AG10803 (cell line): Measurements from ENCODE around the gene SYNGR2.

Experiments
- DNase-seq: peaks from one replicate; pipeline ENCODE4 v3.0.0; 2010; ENCODE audit warnings: low read depth
- H3K4me3 ChIP-seq: 2 replicates; pipeline ENCODE4 v1.5.1; 2011; ENCODE audit warnings: mild to moderate bottlenecking, low read length, control low read depth
- CTCF ChIP-seq: conservative IDR thresholded peaks from 2 replicates; pipeline ENCODE4 v1.5.1; 2011; ENCODE audit warnings: mild to moderate bottlenecking, low read length, control low read depth, inconsistent platforms

Gene SYNGR2

GRCh38 chr17:78179372-78179771 is 11.0 kb downstream of the SYNGR2 start:
- no peak overlapping the region for H3K4me3 ChIP-seq
- no peak for TF ChIP-seq CTCF
- DNase-seq, result peak; percentile 58

GRCh38 chr17:78180083-78180482 is 11.7 kb downstream of the SYNGR2 start:
- TF ChIP-seq CTCF, result no peak
- H3K4me3 ChIP-seq, result no peak overlapping the region
- DNase-seq, result no peak

- DNase-seq, result no peak
- TF ChIP-seq CTCF, result no peak
- no peak overlapping the region for H3K4me3 ChIP-seq
Measured at GRCh38 chr17:78180508-78180907, 12.1 kb downstream of the SYNGR2 start.

GRCh38 chr17:78182504-78182903 is 14.1 kb downstream of the SYNGR2 start:
- no peak overlapping the region for H3K4me3 ChIP-seq
- no peak for TF ChIP-seq CTCF
- no peak for DNase-seq

GRCh38 chr17:78183916-78184315 is 15.5 kb downstream of the SYNGR2 start:
- no peak for TF ChIP-seq CTCF

GRCh38 chr17:78184351-78184750 is 16.0 kb downstream of the SYNGR2 start:
- DNase-seq, result no peak

More at GRCh38 chr17:78183916-78184315, 15.5 kb downstream of the SYNGR2 start:
- DNase-seq, result no peak
- no peak overlapping the region for H3K4me3 ChIP-seq

GRCh38 chr17:78184868-78185267 is 16.5 kb downstream of the SYNGR2 start:
- no peak for TF ChIP-seq CTCF
- H3K4me3 ChIP-seq, result no peak overlapping the region
- no peak for DNase-seq

More at GRCh38 chr17:78184351-78184750, 16.0 kb downstream of the SYNGR2 start:
- TF ChIP-seq CTCF, result no peak
- H3K4me3 ChIP-seq, result no peak overlapping the region
